T-cell (primary cell): ENCODE results near the gene SLC45A1. TPM values are rescaled to one million over a fixed set of nuclear protein-coding genes. Genes with fewer than 3 reads are reported as not detected.

Source experiments
- ATAC-seq, 4 experiments: fragments of 200-7000 bp in 3 of 4; fragments of 150-1000 bp in 1 of 4; cut with Tn5 transposase; replicated peaks in 1 of 4; 1 replicate in 3 of 4; 2 replicates in 1 of 4; pipeline ENCODE4 v1.10.0; 2021; ENCODE audit warnings: moderate library complexity in 3 of 4, mild to moderate bottlenecking in 2 of 4, moderate number of reproducible peaks in 1 of 4
- CTCF ChIA-PET, 2 donors: fragments of 300-600 bp; sonication (Branson Sonifier 250); formaldehyde crosslinking; loops; one replicate each; lab custom pipeline; 2022; ENCODE audit warnings: antibody characterized with exemption in 2 of 2; lab: Charles Lee
- POLR2A ChIA-PET, 2 donors: fragments of 300-600 bp; sonication (Branson Sonifier 250); formaldehyde crosslinking; loops; one replicate each; lab custom pipeline; 2022; ENCODE audit warnings: antibody characterized with exemption in 2 of 2; lab: Charles Lee
- DNase-seq, 35 experiments: peaks; one replicate each; pipeline versions ENCODE4 v3.0.0 to v3.0.0-alpha.2; 2013 to 2023
- H3K27ac ChIP-seq: one replicate; pipeline ENCODE4 v1.5.1; 2013; ENCODE audit warnings: low read length
- H3K27me3 ChIP-seq, 2 experiments: replicated peaks in 1 of 2; 1 replicate in 1 of 2; 2 replicates in 1 of 2; pipeline versions ENCODE4 v1.6.1 to v1.7.0; 2013; ENCODE audit warnings: low read length in 1 of 2, mixed read lengths in 1 of 2; ENCODE audit not compliant: control insufficient read depth in 2 of 2, insufficient read depth in 2 of 2; ENCODE audit errors: extremely low read depth in 1 of 2
- H3K36me3 ChIP-seq, 2 donors: 1 replicate in 1 of 2; 2 replicates in 1 of 2; pipeline versions ENCODE4 v1.6.1 to v1.7.0; 2013; ENCODE audit warnings: low read length in 1 of 2; ENCODE audit not compliant: control insufficient read depth in 2 of 2, insufficient read depth in 1 of 2; ENCODE audit errors: extremely low read depth in 1 of 2
- H3K4me1 ChIP-seq, 2 experiments: 1 replicate in 1 of 2; 2 replicates in 1 of 2; pipeline versions ENCODE4 v1.6.1 to v1.7.0; 2013; ENCODE audit warnings: low read length in 2 of 2, mixed read lengths in 1 of 2; ENCODE audit not compliant: insufficient read depth in 2 of 2, control insufficient read depth in 1 of 2; ENCODE audit errors: extremely low read depth in 1 of 2
- H3K4me3 ChIP-seq, 2 donors: 1 replicate in 1 of 2; 2 replicates in 1 of 2; pipeline versions ENCODE4 v1.5.1 to v1.7.0; 2013; ENCODE audit warnings: mild to moderate bottlenecking in 2 of 2, low read length in 1 of 2, moderate library complexity in 1 of 2; ENCODE audit not compliant: control insufficient read depth in 1 of 2; ENCODE audit errors: extremely low read depth in 1 of 2
- H3K9me3 ChIP-seq: 2 replicates; pipeline ENCODE4 v1.7.0; 2013
- H3K27ac Mint-ChIP-seq, 2 donors: one replicate each; pipeline ENCODE4 v1.8.0; 2020 to 2021; ENCODE audit warnings: mild to moderate bottlenecking in 2 of 2, mixed read lengths in 2 of 2
- H3K27me3 Mint-ChIP-seq, 2 donors: one replicate each; pipeline ENCODE4 v1.8.0; 2021 to 2022; ENCODE audit warnings: mixed read lengths in 2 of 2
- H3K36me3 Mint-ChIP-seq: one replicate; pipeline ENCODE4 v1.8.0; 2021; ENCODE audit warnings: mixed read lengths
- H3K4me1 Mint-ChIP-seq, 3 donors: one replicate each; pipeline ENCODE4 v1.8.0; 2020 to 2022; ENCODE audit warnings: mixed read lengths in 3 of 3, mild to moderate bottlenecking in 1 of 3
- H3K4me3 Mint-ChIP-seq, 3 donors: one replicate each; pipeline ENCODE4 v1.8.0; 2020 to 2022; ENCODE audit warnings: mild to moderate bottlenecking in 3 of 3, mixed read lengths in 3 of 3, moderate library complexity in 3 of 3
- H3K9me3 Mint-ChIP-seq, 3 donors: one replicate each; pipeline ENCODE4 v1.8.0; 2020 to 2022; ENCODE audit warnings: mixed read lengths in 3 of 3
- WGBS: methylation state at CpG from one replicate; pipeline ENCODE4 v1.1.5; 2013; ENCODE audit warnings: missing lambda C conversion rate; ENCODE audit not compliant: insufficient coverage; 5-methylcytosine and 5-hydroxymethylcytosine counted together
- total RNA-seq, 35 experiments: library from RNA in 6 of 35; stranded (reverse) in 6 of 35; fragments of 120-200 nt in 1 of 35; gene quantifications; one replicate each; pipeline versions ENCODE4 v1.2.1 to v1.2.4 and lab custom pipeline; 2013 to 2026

The SLC45A1 gene
- total RNA-seq, 5 donors from 2014 or later (not counting 1 experiment from before 2014, with no cell fraction given): 0.58 to 1.4 (median 1.2) TPM

DNA sequence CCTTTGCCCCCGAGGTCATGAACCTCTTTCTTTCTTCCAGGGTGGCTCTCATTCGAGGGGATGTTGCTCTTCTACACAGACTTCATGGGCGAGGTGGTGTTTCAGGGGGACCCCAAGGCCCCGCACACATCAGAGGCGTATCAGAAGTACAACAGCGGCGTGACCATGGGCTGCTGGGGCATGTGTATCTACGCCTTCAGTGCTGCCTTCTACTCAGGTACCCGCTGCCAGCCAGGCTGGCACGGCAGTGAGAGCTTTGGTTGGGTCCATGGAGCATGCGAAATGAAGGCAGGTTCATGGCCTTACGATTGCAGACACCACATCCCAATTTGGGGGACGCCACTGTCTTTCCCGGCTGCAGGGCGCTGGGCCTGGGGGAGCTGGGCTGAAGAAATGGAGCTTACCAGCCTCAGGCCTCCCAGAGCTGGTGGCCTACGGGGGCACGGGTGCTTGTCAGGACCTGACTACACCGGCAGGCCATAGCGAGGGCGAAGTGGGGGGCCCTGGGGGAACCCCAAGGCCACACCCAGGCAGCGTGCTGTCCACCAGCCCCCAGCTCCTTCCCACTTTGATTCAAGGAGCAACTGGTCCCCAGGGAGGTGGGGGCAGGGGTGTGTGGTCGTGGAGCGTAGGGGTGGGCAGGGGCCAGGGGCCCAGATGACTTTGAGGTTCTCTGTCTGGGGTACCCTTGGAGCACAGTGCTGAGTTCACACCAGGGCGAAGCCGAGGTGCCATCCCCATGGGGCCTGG is 20.0 kb downstream of the SLC45A1 start:
- CTCF ChIA-PET: interaction anchor here in 1 of 2 donors (0.5 kb wide), 1 partner anchor 143 kb away, joined by 5 read pairs; no protein-coding TSS in a partner anchor
- POLR2A ChIA-PET: no interaction called here
- Mint-ChIP-seq H3K36me3 (peaks cover 10% of the 10 kb centered on the region), H3K27me3 (no peaks in the 10 kb centered on the region), H3K9me3 (peaks cover 0 to 3% (median 2%) of the 10 kb centered on the region in 3 donors), H3K27ac (no peak overlapping the region), H3K4me1 (no peaks in the 10 kb centered on the region), H3K4me3 (no peak overlapping the region)
- Histone ChIP-seq H3K36me3 (no peaks in the 10 kb centered on the region), H3K4me3 (no peak overlapping the region), H3K27me3 (no peaks in the 10 kb centered on the region), H3K4me1 (no peaks in the 10 kb centered on the region), H3K27ac (no peak overlapping the region), H3K9me3 (no peaks in the 10 kb centered on the region)
- WGBS: 92% methylated on average over 20 of the region's 25 CpGs
- no peak for DNase-seq
- ATAC-seq: no peak

DNA sequence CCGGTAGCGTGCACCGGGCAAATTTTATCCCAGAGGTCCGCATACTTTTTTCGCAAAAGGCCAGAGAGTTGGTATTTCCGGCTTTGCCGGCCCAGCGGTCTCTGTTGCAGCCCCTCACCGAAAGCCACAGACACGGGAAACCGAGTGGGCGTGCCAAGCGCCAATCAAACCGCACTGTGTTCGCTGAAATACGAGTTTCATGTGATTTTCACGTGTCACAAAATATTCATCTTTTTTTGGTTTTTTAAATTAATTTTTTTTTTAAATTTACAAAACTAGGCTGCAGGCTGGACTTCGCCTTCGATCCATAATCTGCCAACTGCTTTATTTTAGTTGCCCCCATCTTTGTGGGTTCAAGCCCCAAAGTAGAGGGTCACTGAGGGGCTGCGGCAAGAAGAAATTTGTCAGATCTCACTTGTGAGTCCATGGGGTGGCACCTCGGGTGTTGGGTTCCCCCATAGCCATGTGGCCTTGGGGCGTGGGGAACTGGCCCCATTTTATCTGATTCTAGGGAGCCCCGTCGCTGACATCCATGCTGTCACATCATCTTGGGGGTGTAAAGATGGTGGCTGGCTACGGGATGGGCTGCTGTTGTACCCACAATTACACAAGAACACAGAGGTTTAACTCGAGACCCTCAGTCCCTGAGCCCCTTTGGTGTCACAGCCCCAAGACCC is 20.8 kb downstream of the SLC45A1 start:
- H3K27me3 Mint-ChIP-seq: no peaks in the 10 kb centered on the region
- 95% methylated on average over 19 of the region's 26 CpGs for WGBS
- H3K4me1 Mint-ChIP-seq: no peaks in the 10 kb centered on the region
- POLR2A ChIA-PET: no interaction called here
- Histone ChIP-seq H3K4me3 (no peak overlapping the region), H3K36me3 (no peaks in the 10 kb centered on the region), H3K9me3 (no peaks in the 10 kb centered on the region), H3K4me1 (no peaks in the 10 kb centered on the region), H3K27ac (no peak overlapping the region), H3K27me3 (no peaks in the 10 kb centered on the region)
- H3K9me3 Mint-ChIP-seq: peaks cover 0 to 3% (median 2%) of the 10 kb centered on the region in 3 donors
- CTCF ChIA-PET: interaction anchor here in 1 of 2 donors (0.5 kb wide), 1 partner anchor 142 kb away, joined by 5 read pairs; no protein-coding TSS in a partner anchor
- ATAC-seq (no peak), DNase-seq (no peak)
- no peak overlapping the region for H3K27ac Mint-ChIP-seq
- H3K36me3 Mint-ChIP-seq: peaks cover 10% of the 10 kb centered on the region
- no peak overlapping the region for H3K4me3 Mint-ChIP-seq

DNA sequence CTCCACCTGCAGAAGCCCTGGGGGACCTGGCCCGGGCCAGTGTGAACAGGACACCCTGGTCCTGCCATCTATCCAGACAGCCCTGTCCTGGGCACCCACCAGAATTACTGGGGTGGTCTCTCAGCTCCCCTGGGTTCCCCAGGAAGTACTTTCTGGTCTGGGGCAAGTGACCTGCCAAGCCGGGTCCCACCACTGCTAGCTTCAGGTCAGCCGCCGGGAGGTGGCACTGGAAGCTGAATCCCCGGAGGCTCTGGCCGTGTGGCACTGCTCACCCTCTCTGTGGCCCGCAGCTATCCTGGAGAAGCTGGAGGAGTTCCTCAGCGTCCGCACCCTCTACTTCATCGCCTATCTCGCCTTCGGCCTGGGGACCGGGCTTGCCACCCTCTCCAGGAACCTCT is 21.3 kb downstream of the SLC45A1 start:
- H3K9me3 Mint-ChIP-seq: peaks cover 0 to 3% (median 2%) of the 10 kb centered on the region in 3 donors
- no peaks in the 10 kb centered on the region for H3K27me3 Mint-ChIP-seq

DNA sequence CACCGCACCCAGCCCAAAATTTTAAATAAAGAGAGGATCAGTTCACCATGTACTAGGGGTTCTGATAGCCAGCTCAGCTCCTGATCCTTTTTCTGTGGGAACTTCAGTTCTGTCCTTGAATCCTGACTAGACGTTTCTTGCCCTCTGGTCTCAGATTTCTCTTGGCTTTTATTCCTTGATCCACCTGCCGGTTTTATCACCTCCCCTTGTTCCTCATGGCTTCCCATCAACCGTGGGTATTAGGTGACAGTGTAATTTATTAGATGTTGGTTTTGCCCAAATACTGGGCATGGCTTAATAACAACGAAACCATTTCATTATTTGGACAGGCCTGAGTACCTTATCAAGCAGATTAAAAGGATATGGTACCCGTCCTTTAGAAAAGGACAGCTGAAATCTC is 22.5 kb downstream of the SLC45A1 start:
- Histone ChIP-seq H3K27me3 (no peaks in the 10 kb centered on the region), H3K27ac (no peak overlapping the region), H3K4me1 (no peaks in the 10 kb centered on the region), H3K36me3 (no peaks in the 10 kb centered on the region), H3K4me3 (no peak overlapping the region), H3K9me3 (no peaks in the 10 kb centered on the region)
- Mint-ChIP-seq H3K9me3 (peaks cover 0 to 3% (median 2%) of the 10 kb centered on the region in 3 donors), H3K4me3 (no peak overlapping the region), H3K27ac (no peak overlapping the region), H3K27me3 (no peaks in the 10 kb centered on the region), H3K36me3 (peaks cover 10% of the 10 kb centered on the region), H3K4me1 (no peaks in the 10 kb centered on the region)
- DNase-seq (no peak), ATAC-seq (no peak)
- WGBS: 89% methylated on average over 4 of the region's 6 CpGs
- ChIA-PET CTCF (no interaction called here), POLR2A (no interaction called here)

More for the DNA sequence above, 21.3 kb downstream of the SLC45A1 start:
- CTCF ChIA-PET: no interaction called here
- WGBS: 91% methylated on average over 13 of the region's 13 CpGs
- no peaks in the 10 kb centered on the region for H3K27me3 ChIP-seq
- DNase-seq (no peak), ATAC-seq (no peak)
- H3K4me1 Mint-ChIP-seq: no peaks in the 10 kb centered on the region
- no peak overlapping the region for H3K27ac ChIP-seq
- H3K9me3 ChIP-seq: no peaks in the 10 kb centered on the region
- H3K4me3 Mint-ChIP-seq: no peak overlapping the region
- H3K36me3 Mint-ChIP-seq: peaks cover 10% of the 10 kb centered on the region
- no peaks in the 10 kb centered on the region for H3K36me3 ChIP-seq
- H3K4me1 ChIP-seq: no peaks in the 10 kb centered on the region
- no peak overlapping the region for H3K27ac Mint-ChIP-seq
- no peak overlapping the region for H3K4me3 ChIP-seq
- POLR2A ChIA-PET: no interaction called here

DNA sequence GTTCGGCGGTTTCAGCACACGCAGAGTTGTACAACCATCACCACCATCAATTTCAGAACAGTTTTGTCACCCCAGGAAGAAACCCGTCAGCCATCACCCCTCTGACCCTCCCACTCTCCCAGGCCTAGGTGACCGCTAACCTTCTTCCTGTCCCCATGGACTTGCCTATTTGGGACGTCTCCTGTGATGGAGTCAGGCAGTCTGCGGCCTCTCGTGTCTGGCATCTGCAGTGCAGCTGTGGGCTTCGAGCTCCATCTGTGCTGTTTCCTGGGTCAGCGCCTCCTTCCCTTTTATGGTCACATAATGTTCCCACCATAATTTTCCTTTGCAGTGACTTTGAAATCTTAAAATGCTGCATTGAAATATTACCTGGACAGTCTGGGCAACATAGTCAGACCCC is 24.4 kb downstream of the SLC45A1 start:
- Mint-ChIP-seq H3K4me1 (no peaks in the 10 kb centered on the region), H3K4me3 (no peak overlapping the region), H3K27ac (no peak overlapping the region), H3K27me3 (no peaks in the 10 kb centered on the region), H3K36me3 (peaks cover 4% of the 10 kb centered on the region), H3K9me3 (no peaks in the 10 kb centered on the region)
- 90% methylated on average over 10 of the region's 10 CpGs for WGBS
- Histone ChIP-seq H3K9me3 (no peaks in the 10 kb centered on the region), H3K36me3 (no peaks in the 10 kb centered on the region), H3K27me3 (no peaks in the 10 kb centered on the region), H3K4me1 (no peaks in the 10 kb centered on the region), H3K4me3 (no peak overlapping the region), H3K27ac (no peak overlapping the region)
- ChIA-PET POLR2A (no interaction called here), CTCF (no interaction called here)
- ATAC-seq (no peak), DNase-seq (no peak)

DNA sequence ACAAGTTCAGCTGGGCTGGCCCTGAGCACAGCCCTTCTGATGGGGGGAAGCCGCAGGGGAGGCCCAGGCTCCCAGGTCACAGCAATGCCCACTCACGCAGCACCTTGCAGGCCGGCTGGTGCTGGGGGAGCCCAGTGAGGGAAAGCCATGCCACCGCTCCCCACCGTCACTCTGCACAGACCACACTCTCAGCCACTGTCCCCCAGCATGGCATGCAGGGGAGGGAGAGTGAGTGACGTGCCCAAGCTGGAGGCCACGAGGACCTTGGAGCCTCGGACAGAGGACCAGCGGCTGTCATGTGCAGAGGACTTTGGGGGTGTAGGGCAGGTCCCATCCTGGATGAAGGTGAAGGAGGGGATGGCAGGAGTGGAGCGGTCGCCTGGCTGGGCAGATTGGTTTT is 25.1 kb downstream of the SLC45A1 start:
- Mint-ChIP-seq H3K27me3 (no peaks in the 10 kb centered on the region), H3K4me3 (no peak overlapping the region), H3K36me3 (peaks cover 4% of the 10 kb centered on the region), H3K27ac (no peak overlapping the region), H3K9me3 (no peaks in the 10 kb centered on the region), H3K4me1 (no peaks in the 10 kb centered on the region)
- Histone ChIP-seq H3K9me3 (no peaks in the 10 kb centered on the region), H3K36me3 (no peaks in the 10 kb centered on the region), H3K27ac (no peak overlapping the region), H3K4me3 (no peak overlapping the region), H3K4me1 (no peaks in the 10 kb centered on the region), H3K27me3 (peaks cover 0 to 1% of the 10 kb centered on the region in 2 experiments)
- DNase-seq: no peak
- no peak for ATAC-seq
- WGBS: 89% methylated on average over 8 of the region's 11 CpGs
- CTCF ChIA-PET: no interaction called here
- POLR2A ChIA-PET: no interaction called here
